Nucleus accumbens (tissue), 56 donors: Measurements from ENCODE around the gene LY6G6F.
A peak's percentile ranks its signal among the peaks of the same experiment; 100 is the strongest.

Experiments used
- DNase-seq, 56 donors: peaks; one replicate each; lab custom pipeline; 2025; lab: John Stamatoyannopoulos, UW

LY6G6F gene

GRCh38 chr6:31736021-31736767 is 29.5 kb downstream of the LY6G6F start, which contains the start of gene CLIC1:
TSS of gene CLIC1 (minus strand) at chr6:31736530. CDS start at chr6:31736300, 230 bp downstream.
- DNase-seq: peak in 12 of 56 donors; percentile 5 to 62 (median 14)

- no peak for DNase-seq
Measured at GRCh38 chr6:31736768-31737314, 30.2 kb downstream of the LY6G6F start.

DNA sequence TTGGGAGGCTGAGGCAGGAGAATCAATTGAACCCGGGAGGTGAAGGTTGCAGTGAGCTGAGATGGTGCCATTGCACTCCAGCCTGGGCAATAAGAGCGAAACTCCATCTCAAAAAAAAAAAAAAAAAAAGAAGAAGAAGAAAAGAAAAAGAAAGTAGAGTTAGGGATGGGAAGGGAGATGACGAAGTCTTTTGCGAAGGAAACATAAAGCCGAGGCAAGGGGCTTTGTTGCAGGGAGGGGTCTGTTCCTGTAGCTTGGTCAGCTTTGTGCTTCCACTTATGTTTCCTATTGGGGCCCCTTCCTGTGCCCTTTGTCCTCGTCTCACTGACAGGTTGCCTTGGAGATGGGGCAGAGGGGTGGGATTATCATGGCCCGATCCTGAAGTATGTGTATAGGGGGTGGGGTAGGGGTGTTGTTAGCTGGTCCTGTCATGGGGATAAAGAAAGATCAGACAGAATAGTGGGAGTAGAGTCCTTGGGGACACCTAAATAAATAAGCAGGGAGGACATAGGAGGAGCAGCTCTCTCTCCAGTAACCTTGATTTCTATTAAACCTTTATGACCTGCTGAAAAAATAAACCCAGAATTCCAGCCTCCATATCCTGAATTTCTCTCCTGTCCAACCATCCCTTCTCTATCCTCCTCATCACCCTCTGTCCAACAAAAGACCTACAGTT is 30.8 kb downstream of the LY6G6F start:
- no peak for DNase-seq

DNA sequence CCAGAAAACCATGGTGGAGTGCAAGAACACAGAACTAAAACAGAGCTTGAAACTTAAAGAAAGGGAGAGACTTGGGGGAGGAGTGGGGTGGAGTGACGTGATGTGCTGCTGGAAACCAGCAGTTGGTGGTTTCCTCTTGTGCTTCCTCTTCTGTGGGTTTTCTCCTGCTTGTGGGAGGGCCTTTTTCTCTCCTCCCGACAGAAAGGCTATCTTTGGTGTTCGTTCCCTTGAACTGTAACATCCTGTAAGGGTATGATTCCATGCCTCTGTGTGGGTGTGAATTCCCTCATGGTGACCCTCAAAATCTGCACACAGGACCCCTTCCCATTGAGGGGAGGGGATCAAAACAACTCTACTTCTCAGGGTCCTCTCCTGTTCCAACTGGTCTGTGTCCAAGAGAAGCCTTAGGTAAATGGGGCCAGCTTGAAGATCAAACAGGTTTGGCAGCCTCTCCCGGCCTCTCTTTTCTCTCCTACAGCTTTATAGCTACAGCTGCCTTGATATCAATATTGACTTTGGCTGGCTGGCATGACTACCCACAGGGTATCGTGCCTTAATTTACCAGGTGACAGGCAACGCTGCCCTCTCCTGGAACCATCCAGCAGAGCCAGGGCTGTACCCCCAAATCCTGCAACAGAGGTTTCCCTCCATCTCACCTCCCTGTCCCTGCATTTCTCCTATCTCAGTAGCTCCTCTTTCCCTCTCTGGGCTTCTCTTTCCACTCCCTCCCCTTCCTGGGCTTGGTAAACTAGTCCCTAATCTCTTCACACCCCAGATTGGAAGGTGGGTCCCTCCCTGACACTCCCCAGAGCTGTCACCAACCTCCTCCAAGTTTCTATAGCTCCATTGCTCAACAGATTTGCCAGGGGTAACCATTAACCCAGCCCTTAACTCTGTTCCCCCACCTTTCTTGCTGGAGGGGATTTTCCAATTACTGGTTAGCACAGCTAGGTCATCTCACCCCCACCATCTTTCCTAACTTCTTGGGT is 31.6 kb downstream of the LY6G6F start:
- peak in 5 of 56 donors; percentile 7 to 29 (median 17) for DNase-seq

DNA sequence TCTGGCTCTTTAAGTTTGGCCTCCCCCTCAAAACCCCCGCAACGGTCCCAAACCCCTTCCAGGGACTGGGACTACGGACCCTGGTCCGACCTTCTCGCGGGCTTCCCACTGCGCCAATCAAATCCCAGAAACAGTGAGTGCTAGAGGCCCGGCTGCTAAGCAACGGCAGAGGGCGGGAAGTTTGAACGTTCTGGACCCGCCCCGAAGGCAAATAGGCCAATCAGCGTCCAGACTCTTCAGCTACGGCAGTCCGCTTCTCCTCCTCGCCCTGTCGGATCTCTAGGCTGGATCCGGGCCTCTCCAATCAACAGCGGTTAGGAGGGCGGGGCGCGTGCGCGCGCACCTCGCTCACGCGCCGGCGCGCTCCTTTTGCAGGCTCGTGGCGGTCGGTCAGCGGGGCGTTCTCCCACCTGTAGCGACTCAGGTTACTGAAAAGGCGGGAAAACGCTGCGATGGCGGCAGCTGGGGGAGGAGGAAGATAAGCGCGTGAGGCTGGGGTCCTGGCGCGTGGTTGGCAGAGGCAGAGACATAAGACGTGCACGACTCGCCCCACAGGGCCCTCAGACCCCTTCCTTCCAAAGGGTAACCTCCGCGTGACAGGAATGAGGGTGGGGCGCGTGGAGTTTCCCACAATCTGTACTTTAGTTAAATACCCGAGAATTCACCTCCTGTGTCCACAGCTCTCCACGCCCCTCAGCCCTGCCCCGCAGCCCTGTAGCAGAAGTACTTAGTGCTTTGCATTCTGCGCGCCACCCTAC is 33.2 kb downstream of the LY6G6F start, which contains the start of gene MSH5:
TSS of gene MSH5 (plus strand) at position 367 of the 758 bp plus-strand sequence. CDS start 462 bp downstream, outside the sequence.
- peak; percentile 69 to 99 (median 95) for DNase-seq

DNA sequence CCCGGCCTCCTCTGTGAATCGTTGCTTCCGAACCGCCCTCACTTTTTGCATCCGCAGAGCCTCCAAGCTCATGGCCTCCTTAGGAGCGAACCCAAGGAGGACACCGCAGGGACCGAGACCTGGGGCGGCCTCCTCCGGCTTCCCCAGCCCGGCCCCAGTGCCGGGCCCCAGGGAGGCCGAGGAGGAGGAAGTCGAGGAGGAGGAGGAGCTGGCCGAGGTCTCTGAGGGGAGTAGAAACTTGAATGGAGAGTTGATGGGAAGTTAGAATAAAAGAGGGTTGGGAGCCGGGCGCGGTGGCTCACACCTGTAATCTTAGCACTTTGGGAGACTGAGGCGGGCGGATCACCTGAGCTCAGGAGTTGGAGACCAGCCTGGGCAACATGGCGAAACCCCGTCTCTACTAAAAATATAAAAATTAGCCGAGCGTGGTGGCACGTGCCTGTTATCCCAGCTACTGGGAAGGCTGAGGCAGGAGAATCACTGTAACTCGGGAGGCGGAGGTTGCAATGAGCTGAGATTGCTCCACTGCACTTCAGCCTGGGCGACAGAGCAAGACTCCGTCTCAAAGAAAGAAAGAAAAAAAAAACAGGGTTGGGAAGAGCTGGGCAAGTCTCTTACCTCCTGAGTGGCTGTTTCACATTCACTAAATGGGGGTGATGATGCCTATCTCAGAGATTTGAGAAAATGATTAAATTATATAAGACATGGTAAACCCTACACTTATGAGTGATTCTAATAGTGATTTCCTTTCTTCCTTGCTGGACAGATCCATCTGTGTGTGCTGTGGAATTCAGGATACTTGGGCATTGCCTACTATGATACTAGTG is 33.9 kb downstream of the LY6G6F start:
- no peak for DNase-seq

DNA sequence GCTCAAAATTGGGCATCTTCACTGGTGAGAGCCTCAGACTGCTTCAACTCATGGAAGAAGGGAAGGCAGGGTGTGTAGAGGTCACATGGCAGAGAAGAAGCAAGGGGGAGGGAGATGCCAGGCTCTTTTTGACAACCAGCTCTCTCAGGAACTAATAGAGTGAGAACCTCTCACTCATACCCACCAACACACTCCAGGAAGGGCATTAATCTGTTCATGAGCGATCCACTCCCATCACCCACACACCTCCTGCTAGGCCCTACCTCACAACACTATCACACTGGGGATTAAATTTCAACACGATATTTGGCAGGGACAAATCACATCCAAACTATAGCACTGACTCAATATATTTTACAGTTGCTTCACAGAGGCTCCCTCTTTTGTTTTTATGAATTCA is 35.1 kb downstream of the LY6G6F start:
- DNase-seq: no peak

GRCh38 chr6:31742894-31743293 is 36.2 kb downstream of the LY6G6F start:
- DNase-seq: no peak

- no peak for DNase-seq
Measured at GRCh38 chr6:31744422-31744821, 37.8 kb downstream of the LY6G6F start.

- DNase-seq: no peak
Measured at GRCh38 chr6:31749301-31750036, 42.8 kb downstream of the LY6G6F start.

DNA sequence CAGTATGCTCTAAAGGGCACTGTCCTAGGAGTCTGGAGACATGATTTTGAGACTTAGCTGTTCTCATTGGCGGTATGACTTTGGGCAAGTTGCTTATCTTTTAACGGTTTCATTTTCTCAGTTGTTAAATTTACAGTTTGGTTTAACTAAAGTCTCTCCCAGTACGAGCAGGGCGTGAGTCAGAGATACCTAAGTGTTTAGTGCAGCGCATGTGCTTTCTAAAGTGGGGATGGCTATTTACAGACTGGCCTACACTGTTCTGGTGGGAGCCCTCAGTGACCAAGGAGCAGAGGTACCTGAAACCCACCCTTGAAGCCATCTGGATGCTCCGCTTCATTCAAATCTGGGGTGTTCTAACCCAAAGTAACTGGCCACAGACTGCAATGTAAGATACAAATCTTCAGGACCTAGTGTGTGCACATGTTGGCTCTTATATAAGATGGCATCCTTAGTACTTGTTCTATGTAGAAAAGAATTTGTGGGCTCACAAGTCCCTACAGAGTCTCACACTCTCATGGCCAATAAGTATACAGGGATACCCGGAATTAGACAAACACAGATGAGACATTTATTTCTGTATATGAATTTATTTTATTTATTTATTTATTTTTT is 43.9 kb downstream of the LY6G6F start:
- DNase-seq: no peak

- DNase-seq: no peak
Measured at GRCh38 chr6:31752739-31753319, 46.2 kb downstream of the LY6G6F start.

- no peak for DNase-seq
Measured at GRCh38 chr6:31758281-31758680, 51.6 kb downstream of the LY6G6F start.
